ENCODE measurements around the gene YPEL3. TPM values are rescaled to one million over a fixed set of nuclear protein-coding genes. Genes with fewer than 3 reads are reported as not detected.
"Not testable (repeated sequence)": the region's sequence is repeated elsewhere in the genome, so short reads cannot be mapped to it uniquely, and the experiment has no call there.

Gene YPEL3
- polyA plus RNA-seq, 6 donors from 2014 or later = 214 to 383 (median 284) TPM

GRCh38 chr16:30127993-30128392 is 32.0 kb upstream of the YPEL3 start:
- ATAC-seq (ENCODE audit: low read depth in 2 of 2) = no peak
- H3K27ac Mint-ChIP-seq = no peak overlapping the region
- H3K9me3 Mint-ChIP-seq = no peaks in the 10 kb centered on the region
- H3K4me1 Mint-ChIP-seq = peaks cover 0 to 6% (median 0%) of the 10 kb centered on the region in 3 donors
- no peak overlapping the region for H3K4me3 Mint-ChIP-seq
- no peak for DNase-seq
- H3K36me3 Mint-ChIP-seq = no peaks in the 10 kb centered on the region
- no peaks in the 10 kb centered on the region for H3K27me3 Mint-ChIP-seq

- H3K4me1 Mint-ChIP-seq = peaks cover 10 to 22% (median 16%) of the 10 kb centered on the region in 3 donors
- not testable (repeated sequence) for H3K27ac Mint-ChIP-seq; ATAC-seq (ENCODE audit: low read depth in 2 of 2); H3K36me3 Mint-ChIP-seq; H3K27me3 Mint-ChIP-seq; DNase-seq; H3K9me3 Mint-ChIP-seq
- peak overlapping the region in 1 of 8 donors; percentile 39 for H3K4me3 Mint-ChIP-seq
Measured at GRCh38 chr16:30125690-30126089, 29.7 kb upstream of the YPEL3 start.

- H3K27me3 Mint-ChIP-seq = no peaks in the 10 kb centered on the region
- no peak overlapping the region for H3K27ac Mint-ChIP-seq
- no peak for ATAC-seq (ENCODE audit: low read depth in 2 of 2)
- peaks cover 16 to 29% (median 23%) of the 10 kb centered on the region in 3 donors for H3K4me1 Mint-ChIP-seq
- DNase-seq = no peak
- peak overlapping the region in 1 of 8 donors; percentile 75 for H3K4me3 Mint-ChIP-seq
- H3K9me3 Mint-ChIP-seq = no peaks in the 10 kb centered on the region
- H3K36me3 Mint-ChIP-seq = no peaks in the 10 kb centered on the region
Measured at GRCh38 chr16:30124985-30125379, 29.0 kb upstream of the YPEL3 start.

- no peak for DNase-seq
- Mint-ChIP-seq H3K36me3 (no peaks in the 10 kb centered on the region), H3K9me3 (no peaks in the 10 kb centered on the region)
Measured at GRCh38 chr16:30122604-30123160, 26.7 kb upstream of the YPEL3 start.

GRCh38 chr16:30121741-30122571 is 25.9 kb upstream of the YPEL3 start:
- H3K4me1 Mint-ChIP-seq = peaks cover 16 to 38% (median 25%) of the 10 kb centered on the region in 3 donors
- no peaks in the 10 kb centered on the region for H3K36me3 Mint-ChIP-seq
- H3K9me3 Mint-ChIP-seq = no peaks in the 10 kb centered on the region
- ATAC-seq (ENCODE audit: low read depth in 2 of 2) = no peak
- DNase-seq = no peak
- no peaks in the 10 kb centered on the region for H3K27me3 Mint-ChIP-seq
- H3K4me3 Mint-ChIP-seq = peak overlapping the region; percentile 80 to 97 (median 88)
- peak overlapping the region; percentile 16 to 92 (median 73) for H3K27ac Mint-ChIP-seq

More at GRCh38 chr16:30122604-30123160, 26.7 kb upstream of the YPEL3 start:
- no peaks in the 10 kb centered on the region for H3K27me3 Mint-ChIP-seq
- peak; percentile 16 for ATAC-seq (ENCODE audit: low read depth in 2 of 2)
- peak overlapping the region; percentile 80 to 97 (median 88) for H3K4me3 Mint-ChIP-seq
- peak overlapping the region in 5 of 6 donors; percentile 44 to 92 (median 80) for H3K27ac Mint-ChIP-seq
- peaks cover 16 to 38% (median 25%) of the 10 kb centered on the region in 3 donors for H3K4me1 Mint-ChIP-seq

- no peaks in the 10 kb centered on the region for H3K27me3 Mint-ChIP-seq
- no peak for ATAC-seq (ENCODE audit: low read depth in 2 of 2)
Measured at GRCh38 chr16:30120340-30121105, 24.5 kb upstream of the YPEL3 start.

GRCh38 chr16:30119428-30119827 is 23.4 kb upstream of the YPEL3 start:
- DNase-seq = no peak
- H3K27ac Mint-ChIP-seq = no peak overlapping the region
- peak overlapping the region in 1 of 8 donors; percentile 90 for H3K4me3 Mint-ChIP-seq
- H3K4me1 Mint-ChIP-seq = peaks cover 16 to 32% (median 25%) of the 10 kb centered on the region in 3 donors
- H3K9me3 Mint-ChIP-seq = no peaks in the 10 kb centered on the region
- no peaks in the 10 kb centered on the region for H3K27me3 Mint-ChIP-seq
- H3K36me3 Mint-ChIP-seq = no peaks in the 10 kb centered on the region
- ATAC-seq (ENCODE audit: low read depth in 2 of 2) = no peak

More at GRCh38 chr16:30120340-30121105, 24.5 kb upstream of the YPEL3 start:
- Mint-ChIP-seq H3K27ac (peak overlapping the region in 4 of 6 donors; percentile 63 to 84 (median 68)), H3K4me1 (peaks cover 16 to 32% (median 25%) of the 10 kb centered on the region in 3 donors), H3K4me3 (peak overlapping the region in 6 of 8 donors; percentile 32 to 91 (median 69)), H3K9me3 (no peaks in the 10 kb centered on the region), H3K36me3 (no peaks in the 10 kb centered on the region)
- no peak for DNase-seq

GRCh38 chr16:30117768-30118167 is 21.8 kb upstream of the YPEL3 start:
- Mint-ChIP-seq H3K4me3 (no peak overlapping the region), H3K9me3 (no peaks in the 10 kb centered on the region), H3K27me3 (no peaks in the 10 kb centered on the region), H3K36me3 (no peaks in the 10 kb centered on the region), H3K4me1 (peaks cover 21 to 33% (median 30%) of the 10 kb centered on the region in 3 donors), H3K27ac (no peak overlapping the region)
- no peak for ATAC-seq (ENCODE audit: low read depth in 2 of 2)
- no peak for DNase-seq

GRCh38 chr16:30116291-30117207 is 20.5 kb upstream of the YPEL3 start:
- Mint-ChIP-seq H3K4me1 (peaks cover 15 to 25% (median 18%) of the 10 kb centered on the region in 3 donors), H3K4me3 (no peak overlapping the region), H3K36me3 (no peaks in the 10 kb centered on the region), H3K27ac (no peak overlapping the region), H3K9me3 (no peaks in the 10 kb centered on the region), H3K27me3 (no peaks in the 10 kb centered on the region)
- no peak for ATAC-seq (ENCODE audit: low read depth in 2 of 2)
- no peak for DNase-seq

- Mint-ChIP-seq H3K36me3 (no peaks in the 10 kb centered on the region), H3K9me3 (no peaks in the 10 kb centered on the region), H3K4me3 (no peak overlapping the region), H3K4me1 (peaks cover 9 to 13% (median 12%) of the 10 kb centered on the region in 3 donors), H3K27me3 (no peaks in the 10 kb centered on the region), H3K27ac (peak overlapping the region in 1 of 6 donors; percentile 75)
- ATAC-seq (ENCODE audit: low read depth in 2 of 2) = no peak
- no peak for DNase-seq
Measured at GRCh38 chr16:30115238-30115637, 19.2 kb upstream of the YPEL3 start.

- H3K27me3 Mint-ChIP-seq; DNase-seq; H3K36me3 Mint-ChIP-seq; H3K9me3 Mint-ChIP-seq; ATAC-seq (ENCODE audit: low read depth in 2 of 2); H3K4me1 Mint-ChIP-seq; H3K27ac Mint-ChIP-seq; H3K4me3 Mint-ChIP-seq: not testable (repeated sequence)
Measured at GRCh38 chr16:30114833-30115232, 18.8 kb upstream of the YPEL3 start.

- Mint-ChIP-seq H3K27ac (peak overlapping the region in 1 of 6 donors; percentile 36), H3K9me3 (no peaks in the 10 kb centered on the region), H3K36me3 (no peaks in the 10 kb centered on the region), H3K4me1 (peaks cover 5 to 9% (median 6%) of the 10 kb centered on the region in 3 donors), H3K4me3 (no peak overlapping the region), H3K27me3 (no peaks in the 10 kb centered on the region)
- ATAC-seq (ENCODE audit: low read depth in 2 of 2) = no peak
- no peak for DNase-seq
Measured at GRCh38 chr16:30114411-30114810, 18.4 kb upstream of the YPEL3 start.

All from naive B cell (primary cell).